K562 (cell line): ENCODE data around the gene GNA15. TPM values are rescaled to one million over a fixed set of nuclear protein-coding genes. Genes with fewer than 3 reads are reported as not detected.

ENCODE experiments used
- BHLHE40 ChIP-seq: IDR thresholded peaks from 2 replicates; pipeline ENCODE4 v1.6.1; 2011; ENCODE audit warnings: low read length, improper control_type of control experiment
- FOXA1 ChIP-seq: fragments of 450-650 bp; IDR thresholded peaks from 2 replicates; pipeline ENCODE4 v1.6.1; 2016; ENCODE audit warnings: mild to moderate bottlenecking, borderline replicate concordance
- MGA ChIP-seq: fragments of 450-650 bp; IDR thresholded peaks from 2 replicates; pipeline ENCODE4 v1.6.1; 2016; ENCODE audit warnings: mild to moderate bottlenecking, moderate library complexity
- polyA plus RNA-seq, 8 experiments: library from polyadenylated mRNA; depleted of rRNA in 4 of 8; stranded (reverse) in 5 of 8; unstranded in 3 of 8; fragments of >200 nt; fragmentation: Nextera tagmentation in 2 of 8; fragmentation: Illumina TruSeq in 1 of 8; extraction: Ambion mirVana in 2 of 8; extraction: Trizol in 1 of 8; gene quantifications; 2 replicates each; pipeline versions ENCODE4 v1.2.1 to v1.2.3, GENCODE V29; 2011 to 2014; ENCODE audit warnings: inconsistent platforms in 1 of 8, missing spikeins in 1 of 8
- total RNA-seq, 7 experiments: library from RNA; depleted of rRNA in 6 of 7; stranded (reverse); fragments of >200 nt in 6 of 7; fragmentation: Illumina TruSeq in 2 of 7; extraction: Trizol in 2 of 7; gene quantifications; 2 replicates each; pipeline versions ENCODE4 v1.2.1 to v1.2.3, GENCODE V29; 2011 to 2021; ENCODE audit warnings: low replicate concordance in 1 of 7

Gene GNA15
- total and polyA plus RNA-seq, 9 of the 15 experiments (the other 6 are each of a cell fraction or from before 2014, with no cell fraction given) = 0.03 to 0.24 (median 0.11) TPM; not detected in 1

- no peak for TF ChIP-seq MGA
- TF ChIP-seq BHLHE40 = no peak
- TF ChIP-seq FOXA1 = no peak
Measured at GRCh38 chr19:3201072-3201700, 65.4 kb downstream of the GNA15 start (continued).
